GM21737 (cell line): ENCODE data around the gene PLIN5.

Experiments
- ATAC-seq: cut with Tn5 transposase; IDR thresholded peaks from one replicate; pipeline ENCODE4 v1.9.1; 2021; ENCODE audit warnings: mild to moderate bottlenecking, moderate library complexity; ENCODE audit not compliant: unreplicated experiment

Gene PLIN5

GRCh38 chr19:4492337-4493103 lies 42.5 kb downstream of the PLIN5 start:
- no peak for ATAC-seq

GRCh38 chr19:4491446-4491845 lies 43.6 kb downstream of the PLIN5 start:
- ATAC-seq, result no peak

- no peak for ATAC-seq
These were observed 46.5 kb downstream of the PLIN5 start for GRCh38 chr19:4488496-4488895.

GRCh38 chr19:4487572-4487971 lies 47.5 kb downstream of the PLIN5 start:
- ATAC-seq, result no peak

- ATAC-seq, result no peak
These were observed 51.6 kb downstream of the PLIN5 start for GRCh38 chr19:4483385-4483784.

DNA sequence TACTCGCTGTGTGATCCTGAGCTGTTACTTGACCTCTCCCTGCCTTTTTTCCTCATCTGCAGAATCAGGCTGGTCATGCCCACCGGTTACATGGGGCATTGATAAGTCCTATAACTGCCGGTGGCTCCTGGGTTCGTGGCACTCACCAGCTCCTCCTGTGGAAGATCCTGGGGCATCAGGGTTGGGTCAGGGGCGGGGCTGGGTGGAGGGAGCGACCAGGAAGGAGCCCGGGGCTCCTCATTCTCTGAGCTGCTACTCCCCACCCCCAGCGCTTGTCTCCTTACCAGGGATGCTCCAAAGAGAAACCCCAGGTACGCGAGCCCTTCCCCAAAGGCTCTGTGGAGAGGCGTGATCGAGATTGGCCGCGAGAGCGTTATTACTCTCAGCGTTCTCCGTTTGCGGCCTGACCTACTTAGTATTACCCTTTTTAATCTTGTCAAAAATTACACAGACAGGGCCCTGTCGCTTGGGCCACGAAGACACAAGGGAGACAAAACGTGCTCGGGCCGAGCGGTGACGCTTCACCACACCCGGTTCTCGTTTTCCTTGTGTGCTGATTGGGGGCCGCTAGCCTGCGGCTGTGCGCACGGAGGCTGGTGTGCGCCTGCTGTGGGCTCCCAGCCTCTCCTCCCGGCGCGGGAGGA lies 52.2 kb downstream of the PLIN5 start:
- ATAC-seq, result no peak

- no peak for ATAC-seq
These were observed 57.8 kb downstream of the PLIN5 start for GRCh38 chr19:4477034-4477801.

DNA sequence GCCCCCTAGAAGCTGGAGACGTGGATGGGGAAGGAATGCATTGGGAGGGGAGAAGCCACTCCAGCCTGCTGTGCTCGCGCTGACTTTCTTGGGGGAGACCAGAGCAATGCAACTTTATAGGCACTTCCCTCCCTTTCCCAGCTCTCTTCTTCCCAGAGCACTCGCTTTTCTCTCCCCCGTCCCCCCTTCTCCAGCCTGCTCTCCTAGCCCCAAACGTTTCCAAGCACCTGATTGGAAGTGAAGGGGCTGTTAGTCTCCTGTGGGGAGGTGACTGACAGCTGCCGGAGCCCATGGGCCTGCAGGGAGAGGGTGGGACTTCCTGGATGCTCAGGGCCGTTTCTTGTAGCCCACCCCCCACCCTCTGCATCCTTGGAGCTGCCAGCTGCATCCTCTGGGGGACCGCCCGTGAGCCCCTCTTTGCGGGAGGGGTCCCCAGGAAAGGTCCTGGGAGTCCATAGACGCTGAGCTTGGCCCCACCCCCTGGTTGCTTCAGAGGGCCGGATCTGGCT lies 60.5 kb downstream of the PLIN5 start:
- ATAC-seq, result no peak

- ATAC-seq, result no peak
These were observed 61.1 kb downstream of the PLIN5 start for GRCh38 chr19:4473763-4474513.

DNA sequence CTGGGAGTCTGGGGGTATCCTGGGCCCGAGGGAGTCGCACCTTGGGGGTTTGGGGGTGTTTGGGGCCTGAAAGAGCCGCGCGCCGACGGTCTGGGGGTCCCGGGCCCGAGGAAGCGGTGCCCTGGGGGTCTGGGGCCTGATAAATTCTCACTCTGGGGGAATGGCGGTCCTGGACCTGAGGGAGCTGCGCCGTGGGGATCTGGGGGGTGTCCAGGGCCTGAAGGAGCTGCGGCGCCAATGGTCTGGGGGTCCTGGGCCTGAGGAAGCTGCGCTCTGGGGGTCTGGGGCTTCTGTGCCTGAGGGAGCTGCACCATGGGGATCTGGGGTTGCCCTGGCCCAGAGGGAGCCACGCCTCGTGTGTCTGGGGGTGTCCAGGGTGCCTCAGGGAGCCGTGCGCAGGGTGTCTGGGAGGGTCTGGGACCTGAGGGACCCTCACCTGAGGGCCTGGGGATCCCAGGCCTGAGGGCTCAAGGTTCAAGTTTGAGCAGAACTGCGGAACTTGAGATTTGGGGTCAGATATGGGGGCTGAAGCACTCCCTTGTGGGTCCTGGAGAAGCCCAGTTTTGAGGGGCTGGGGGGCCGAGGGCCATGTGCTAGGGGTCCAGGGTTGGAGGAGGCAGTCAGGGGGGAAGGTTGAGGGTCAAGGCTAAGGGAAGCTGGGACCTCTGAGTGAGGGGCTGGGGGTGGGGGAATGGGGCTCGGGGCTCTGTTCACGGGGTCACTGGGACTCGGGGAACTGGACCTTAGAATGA lies 61.8 kb downstream of the PLIN5 start:
- ATAC-seq, result no peak
